ENCODE data around the gene CLCN6.

The CLCN6 gene

DNA sequence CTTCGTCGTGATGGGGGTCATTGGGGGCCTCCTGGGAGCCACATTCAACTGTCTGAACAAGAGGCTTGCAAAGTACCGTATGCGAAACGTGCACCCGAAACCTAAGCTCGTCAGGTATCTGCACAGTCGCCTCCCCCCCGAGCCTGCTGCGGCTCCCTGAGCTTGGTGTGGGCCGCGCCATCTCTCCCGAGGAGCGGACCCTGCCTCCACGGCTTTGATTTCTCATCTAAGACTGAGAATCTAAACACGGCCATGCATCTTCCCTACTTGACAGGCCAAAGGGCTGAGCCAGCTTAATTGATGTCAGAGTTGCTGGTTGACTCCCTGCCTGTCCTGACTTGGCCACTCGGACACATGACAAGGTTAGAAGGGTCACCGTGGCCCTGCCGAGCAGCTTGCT is 22.5 kb downstream of the CLCN6 start:
- DNase-seq (ENCODE audit: low spot score): no peak

DNA sequence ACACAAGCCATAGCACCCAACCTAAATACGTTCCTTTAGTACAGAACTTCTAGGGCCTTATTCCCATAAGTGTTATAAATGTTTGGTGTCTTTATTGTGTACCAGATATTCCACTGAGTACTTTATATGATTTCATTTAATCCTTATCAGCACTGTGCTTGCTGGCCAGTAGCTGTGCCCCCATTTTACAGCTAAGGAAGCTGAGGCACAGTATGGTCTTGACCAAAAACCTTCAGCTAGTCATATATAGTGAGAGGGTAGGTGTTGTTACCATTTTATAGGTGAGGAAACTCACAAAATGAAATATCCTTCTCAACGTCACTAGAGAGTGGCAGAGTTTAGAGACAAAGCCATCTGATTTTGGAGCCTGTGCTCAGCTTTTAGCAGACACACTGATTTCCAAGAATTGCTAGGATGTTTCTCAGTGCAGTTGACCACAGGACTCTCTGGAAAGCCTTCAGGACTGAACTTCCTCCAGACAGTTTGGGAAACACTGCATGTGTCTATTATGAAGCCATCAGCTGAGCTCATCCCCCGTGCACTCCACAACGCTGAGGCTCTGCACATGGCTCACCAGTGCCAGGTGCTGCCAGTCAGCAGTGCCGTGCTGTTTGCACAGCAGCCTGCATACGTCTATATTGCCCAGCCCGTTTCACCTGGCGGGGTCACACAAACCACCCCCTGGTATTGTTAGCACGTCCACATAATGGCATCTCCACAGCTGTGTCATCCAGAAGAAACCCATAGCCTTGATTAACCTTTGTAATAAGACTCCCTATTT is 26.1 kb downstream of the CLCN6 start:
- no peak for DNase-seq (ENCODE audit: low spot score)

DNA sequence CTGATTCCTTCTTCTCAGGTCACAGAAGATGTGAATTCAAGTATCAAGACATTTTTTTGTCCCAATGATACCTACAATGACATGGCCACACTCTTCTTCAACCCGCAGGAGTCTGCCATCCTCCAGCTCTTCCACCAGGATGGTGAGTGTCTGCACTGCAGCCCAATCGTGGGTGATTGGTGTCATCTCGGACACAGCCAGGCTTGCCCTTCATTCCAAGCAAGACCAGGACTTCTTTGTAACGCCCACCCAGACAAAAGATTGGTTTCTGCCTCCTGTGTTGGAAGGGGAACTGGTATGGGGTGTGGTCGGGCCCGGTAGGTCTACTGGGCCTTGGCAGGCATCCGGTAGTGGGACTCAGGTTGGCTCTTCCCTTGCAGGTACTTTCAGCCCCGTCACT is 27.5 kb downstream of the CLCN6 start:
- no peak for DNase-seq (ENCODE audit: low spot score)

DNA sequence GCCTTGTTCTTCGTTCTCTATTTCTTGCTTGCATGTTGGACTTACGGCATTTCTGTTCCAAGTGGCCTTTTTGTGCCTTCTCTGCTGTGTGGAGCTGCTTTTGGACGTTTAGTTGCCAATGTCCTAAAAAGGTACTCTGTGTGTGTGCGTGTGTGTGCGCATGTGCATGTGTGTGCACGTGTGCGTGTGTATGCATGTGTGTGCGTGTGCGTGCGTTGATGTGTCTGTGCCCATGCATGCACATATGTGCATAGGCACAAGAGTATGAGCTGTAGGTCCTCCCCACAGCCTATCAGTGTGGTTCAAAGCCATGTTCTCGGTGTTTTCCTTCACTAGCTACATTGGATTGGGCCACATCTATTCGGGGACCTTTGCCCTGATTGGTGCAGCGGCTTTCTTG is 27.9 kb downstream of the CLCN6 start:
- DNase-seq (ENCODE audit: low spot score): no peak

DNA sequence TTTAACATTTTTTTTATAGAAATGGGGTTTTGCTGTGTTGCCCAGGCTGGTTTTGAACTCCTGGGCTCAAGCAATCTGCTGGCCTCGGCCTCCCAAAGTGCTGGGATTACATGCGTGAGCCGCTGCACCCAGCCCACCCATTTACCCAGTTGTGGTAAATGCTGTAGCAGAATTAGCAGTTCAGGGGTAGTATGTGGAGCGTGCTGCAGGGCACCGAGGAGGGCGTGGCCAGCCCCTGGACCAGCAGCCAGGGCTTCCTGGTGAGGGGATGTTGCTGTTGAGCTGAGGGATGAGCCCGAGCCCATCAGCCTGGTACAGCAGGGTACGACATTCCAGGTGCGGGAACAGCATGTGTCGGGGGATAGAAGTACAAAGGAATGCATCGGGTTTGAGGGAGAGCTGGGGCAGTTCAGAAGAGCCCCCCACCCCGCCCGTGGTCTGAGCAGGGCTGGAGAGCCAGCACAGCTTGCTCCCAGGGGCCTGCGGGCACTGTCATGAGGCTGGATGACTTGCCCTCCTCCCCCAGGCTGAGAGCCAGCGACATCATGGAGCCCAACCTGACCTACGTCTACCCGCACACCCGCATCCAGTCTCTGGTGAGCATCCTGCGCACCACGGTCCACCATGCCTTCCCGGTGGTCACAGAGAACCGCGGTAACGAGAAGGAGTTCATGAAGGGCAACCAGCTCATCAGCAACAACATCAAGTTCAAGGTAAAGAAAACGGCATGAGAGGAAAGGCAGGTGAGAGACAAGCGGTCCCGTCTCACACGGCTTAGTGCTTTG is 29.6 kb downstream of the CLCN6 start:
- no peak for DNase-seq (ENCODE audit: low spot score)

DNA sequence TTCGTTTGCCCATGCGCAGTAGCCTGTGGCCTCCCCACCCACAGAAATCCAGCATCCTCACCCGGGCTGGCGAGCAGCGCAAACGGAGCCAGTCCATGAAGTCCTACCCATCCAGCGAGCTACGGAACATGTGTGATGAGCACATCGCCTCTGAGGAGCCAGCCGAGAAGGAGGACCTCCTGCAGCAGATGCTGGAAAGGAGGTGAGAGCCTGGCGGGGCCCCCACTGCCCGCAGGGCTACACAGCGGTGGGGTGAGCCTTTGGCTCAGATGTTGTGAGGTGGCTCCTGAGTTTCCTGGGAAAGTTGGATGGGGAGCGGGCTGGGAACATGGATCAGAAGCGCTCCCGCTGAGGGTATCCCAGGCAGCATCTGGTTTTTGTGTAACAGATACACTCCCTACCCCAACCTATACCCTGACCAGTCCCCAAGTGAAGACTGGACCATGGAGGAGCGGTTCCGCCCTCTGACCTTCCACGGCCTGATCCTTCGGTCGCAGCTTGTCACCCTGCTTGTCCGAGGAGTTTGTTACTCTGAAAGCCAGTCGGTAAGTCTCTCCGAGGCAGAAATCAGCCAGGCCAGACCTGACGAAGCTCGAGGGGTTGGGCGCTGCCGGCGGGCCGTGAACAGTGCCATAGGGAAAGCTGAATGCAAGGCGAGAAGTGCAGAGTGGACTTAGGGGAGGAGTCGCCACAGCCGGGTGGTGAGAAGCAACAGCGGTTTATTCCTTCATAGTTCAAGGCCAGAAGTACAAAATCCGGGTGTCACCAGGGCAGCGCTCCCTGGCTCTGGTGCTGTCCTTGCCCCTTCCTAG is 31.2 kb downstream of the CLCN6 start:
- no peak for DNase-seq (ENCODE audit: low spot score)

DNA sequence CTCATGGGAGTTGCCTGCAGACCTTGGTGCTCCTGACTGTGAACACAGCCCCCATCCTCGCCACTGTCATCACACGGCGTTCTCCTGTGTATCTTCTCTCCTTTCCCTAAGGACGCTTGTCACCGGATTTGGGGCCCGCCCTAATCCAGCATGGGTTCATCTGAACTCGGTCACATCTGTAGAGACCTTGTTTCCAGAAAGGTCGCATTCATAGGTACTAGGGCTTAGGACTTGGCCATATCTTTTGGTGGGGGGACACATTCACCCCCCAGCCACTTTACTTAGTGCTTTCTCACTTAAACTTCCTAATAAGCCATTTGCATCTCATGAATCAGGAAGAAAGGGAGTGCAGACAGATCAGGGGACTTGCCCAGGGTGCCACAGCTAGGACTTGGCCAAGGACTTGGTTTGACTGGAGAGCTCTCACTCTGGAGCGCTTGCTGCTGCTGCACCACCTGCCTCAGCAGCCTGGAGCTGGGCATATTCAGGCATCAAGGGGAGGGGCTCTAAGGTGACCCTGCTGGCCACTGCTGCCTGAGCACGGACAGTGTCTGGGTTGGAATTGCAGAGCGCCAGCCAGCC is 31.9 kb downstream of the CLCN6 start:
- DNase-seq (ENCODE audit: low spot score): no peak

DNA sequence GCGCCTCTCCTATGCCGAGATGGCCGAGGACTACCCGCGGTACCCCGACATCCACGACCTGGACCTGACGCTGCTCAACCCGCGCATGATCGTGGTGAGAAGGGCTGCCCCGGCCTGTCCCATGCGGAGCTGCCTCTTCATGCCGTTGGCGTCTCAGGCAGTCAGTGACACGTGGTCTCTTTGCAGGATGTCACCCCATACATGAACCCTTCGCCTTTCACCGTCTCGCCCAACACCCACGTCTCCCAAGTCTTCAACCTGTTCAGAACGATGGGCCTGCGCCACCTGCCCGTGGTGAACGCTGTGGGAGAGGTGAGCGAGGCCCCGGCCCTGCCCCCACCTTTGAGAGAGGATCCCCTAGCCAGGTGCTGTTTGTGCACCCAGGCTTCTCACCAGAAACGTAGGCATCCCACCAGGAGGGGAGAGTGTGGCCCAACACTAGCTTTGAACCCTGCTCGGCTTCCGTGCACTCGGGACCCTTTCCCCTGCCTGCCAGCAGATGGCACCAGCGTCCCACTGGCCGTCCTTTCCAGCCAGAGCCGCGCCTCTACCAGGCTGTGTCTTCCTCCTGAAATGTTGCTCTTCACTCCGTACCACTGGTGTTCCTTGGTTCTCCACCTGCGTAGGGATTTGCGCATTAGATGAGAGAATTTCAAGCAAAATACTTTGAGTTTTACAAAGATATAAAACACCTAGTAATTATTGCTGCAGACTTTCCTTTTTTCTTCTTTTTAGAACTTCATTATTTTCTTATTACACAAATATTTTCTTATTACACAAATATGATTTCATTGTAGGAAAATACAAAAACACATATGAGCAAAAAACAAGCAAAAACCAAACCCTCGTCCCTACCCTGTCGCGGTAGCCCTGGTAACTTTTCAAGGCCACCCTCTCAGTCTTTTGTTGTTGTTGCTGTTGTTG is 32.6 kb downstream of the CLCN6 start:
- no peak for DNase-seq (ENCODE audit: low spot score)

DNA sequence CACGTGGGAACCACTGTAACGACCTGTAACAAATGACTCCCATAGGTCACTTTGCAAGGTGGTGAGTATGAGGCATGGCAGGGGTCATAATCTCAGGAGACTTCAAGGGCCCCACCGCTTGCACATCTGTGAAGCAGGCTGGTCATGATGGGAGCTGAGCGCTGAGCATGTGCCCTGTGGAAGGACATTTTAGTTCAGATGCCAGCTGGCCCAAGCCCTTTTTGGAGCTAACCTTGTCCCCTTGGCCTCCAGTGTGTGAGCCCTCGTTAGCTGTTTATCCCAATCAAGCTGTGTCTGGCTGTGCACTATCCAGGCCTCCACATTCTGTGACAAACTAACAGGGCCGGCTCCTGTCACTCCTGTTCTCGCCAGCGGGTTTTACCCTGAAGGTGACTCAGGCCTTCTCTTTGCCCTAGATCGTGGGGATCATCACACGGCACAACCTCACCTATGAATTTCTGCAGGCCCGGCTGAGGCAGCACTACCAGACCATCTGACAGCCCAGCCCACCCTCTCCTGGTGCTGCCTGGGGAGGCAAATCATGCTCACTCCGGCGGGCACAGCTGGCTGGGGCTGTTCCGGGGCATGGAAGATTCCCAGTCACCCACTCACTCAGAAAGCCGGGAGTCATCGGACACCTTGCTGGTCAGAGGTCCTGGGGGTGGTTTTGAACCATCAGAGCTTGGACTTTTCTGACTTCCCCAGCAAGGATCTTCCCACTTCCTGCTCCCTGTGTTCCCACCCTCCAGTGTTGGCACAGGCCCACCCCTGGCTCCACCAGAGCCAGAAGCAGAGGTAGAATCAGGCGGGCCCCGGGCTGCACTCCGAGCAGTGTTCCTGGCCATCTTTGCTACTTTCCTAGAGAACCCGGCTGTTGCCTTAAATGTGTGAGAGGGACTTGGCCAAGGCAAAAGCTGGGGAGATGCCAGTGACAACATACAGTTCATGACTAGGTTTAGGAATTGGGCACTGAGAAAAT is 34.0 kb downstream of the CLCN6 start:
- no peak for DNase-seq (ENCODE audit: low spot score)

DNA sequence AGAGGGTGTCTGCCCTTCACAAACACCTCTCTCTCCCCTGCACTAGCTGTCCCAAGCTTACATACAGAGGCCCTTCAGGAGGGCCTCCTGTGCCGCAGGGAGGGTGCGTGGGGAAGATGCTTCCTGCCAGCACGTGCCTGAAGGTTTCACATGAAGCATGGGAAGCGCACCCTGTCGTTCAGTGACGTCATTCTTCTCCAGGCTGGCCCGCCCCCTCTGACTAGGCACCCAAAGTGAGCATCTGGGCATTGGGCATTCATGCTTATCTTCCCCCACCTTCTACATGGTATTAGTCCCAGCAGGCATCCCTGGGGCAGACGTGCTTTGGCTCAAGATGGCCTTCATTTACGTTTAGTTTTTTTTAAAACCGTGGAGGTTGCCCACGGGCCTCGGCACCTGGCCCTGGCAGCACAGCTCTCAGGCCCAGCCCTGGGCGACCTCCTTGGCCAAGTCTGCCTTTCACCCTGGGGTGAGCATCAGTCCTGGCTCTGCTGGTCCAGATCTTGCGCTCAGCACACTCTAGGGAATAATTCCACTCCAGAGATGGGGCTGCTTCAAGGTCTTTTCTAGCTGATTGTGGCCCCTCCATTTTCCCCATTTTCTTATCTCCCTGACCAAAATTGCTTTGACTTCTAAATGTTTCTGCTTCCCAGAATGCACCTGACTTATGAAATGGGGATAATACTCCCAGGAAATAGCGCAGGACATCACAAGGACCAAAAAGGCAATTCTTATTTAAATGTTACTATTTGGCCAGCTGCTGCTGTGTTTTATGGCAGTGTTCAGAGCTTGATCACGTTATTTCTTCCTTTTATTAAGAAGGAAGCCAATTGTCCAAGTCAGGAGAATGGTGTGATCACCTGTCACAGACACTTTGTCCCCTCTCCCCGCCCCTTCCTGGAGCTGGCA is 35.5 kb downstream of the CLCN6 start:
- DNase-seq (ENCODE audit: low spot score): no peak

DNA sequence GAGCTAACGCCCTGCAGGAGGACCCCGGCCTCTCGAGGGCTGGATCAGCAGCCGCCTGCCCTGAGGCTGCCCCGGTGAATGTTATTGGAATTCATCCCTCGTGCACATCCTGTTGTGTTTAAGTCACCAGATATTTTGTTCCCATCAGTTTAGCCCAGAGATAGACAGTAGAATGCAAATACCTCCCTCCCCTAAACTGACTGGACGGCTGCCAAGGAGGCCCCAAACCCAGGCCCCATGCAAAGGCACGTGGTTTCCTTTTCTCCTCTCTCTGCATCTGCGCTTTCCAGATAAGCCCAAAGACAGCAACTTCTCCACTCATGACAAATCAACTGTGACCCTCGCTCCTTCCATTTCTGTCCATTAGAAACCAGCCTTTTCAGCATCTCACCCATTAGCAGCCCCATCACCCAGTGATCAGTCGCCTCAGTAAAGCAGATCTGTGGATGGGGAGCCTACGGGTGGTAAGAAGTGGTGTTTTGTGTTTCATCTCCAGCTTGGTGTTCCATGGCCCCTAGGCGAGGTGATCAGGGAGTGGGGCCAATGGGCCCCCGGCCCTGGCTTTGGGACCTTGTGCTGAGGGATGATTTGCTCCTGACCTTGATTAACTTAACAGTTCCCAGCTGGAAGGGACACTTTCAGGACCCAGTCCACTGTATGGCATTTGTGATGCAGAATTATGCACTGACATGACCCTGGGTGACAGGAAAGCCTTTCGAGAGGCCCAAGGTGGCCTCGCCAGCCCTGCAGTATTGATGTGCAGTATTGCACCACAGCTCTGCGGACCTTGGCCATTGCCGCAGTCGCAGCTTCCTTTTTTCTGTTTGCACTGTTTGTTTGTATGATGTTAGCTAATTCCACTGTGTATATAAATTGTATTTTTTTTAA is 36.4 kb downstream of the CLCN6 start:
- no peak for DNase-seq (ENCODE audit: low spot score)

DNA sequence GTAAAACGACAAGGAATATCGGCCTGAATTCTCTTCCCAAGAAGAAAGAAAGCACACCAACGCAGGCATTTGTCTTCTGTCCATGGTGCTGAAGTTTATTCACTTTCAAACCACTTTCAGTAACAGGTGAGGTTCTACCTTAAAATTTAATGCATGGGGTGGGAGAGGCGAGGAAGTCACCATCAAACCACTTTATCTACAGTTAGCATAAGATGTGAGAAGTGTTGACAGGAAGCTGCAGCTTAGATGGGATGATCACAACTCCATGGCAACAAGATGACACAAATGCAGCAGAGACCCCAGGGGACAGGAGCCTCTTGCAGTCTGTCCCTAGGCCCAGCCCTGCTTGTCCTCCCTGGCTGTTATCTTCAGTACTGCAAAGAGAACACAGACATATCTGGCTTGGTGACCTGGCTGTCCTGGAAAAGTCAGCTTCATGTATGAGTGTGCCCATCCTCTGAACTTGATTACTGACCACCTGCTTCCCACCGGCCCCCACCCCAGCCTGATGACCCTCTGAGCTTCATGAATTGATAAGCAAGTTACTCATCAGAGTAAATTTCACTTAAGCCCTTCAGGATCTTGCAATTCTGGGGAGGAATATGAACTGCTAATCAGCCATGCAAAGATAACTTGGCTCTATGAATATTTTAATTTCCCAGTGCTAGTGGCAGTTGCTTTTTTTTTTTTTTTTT is 39.8 kb downstream of the CLCN6 start:
- no peak for DNase-seq (ENCODE audit: low spot score)

DNA sequence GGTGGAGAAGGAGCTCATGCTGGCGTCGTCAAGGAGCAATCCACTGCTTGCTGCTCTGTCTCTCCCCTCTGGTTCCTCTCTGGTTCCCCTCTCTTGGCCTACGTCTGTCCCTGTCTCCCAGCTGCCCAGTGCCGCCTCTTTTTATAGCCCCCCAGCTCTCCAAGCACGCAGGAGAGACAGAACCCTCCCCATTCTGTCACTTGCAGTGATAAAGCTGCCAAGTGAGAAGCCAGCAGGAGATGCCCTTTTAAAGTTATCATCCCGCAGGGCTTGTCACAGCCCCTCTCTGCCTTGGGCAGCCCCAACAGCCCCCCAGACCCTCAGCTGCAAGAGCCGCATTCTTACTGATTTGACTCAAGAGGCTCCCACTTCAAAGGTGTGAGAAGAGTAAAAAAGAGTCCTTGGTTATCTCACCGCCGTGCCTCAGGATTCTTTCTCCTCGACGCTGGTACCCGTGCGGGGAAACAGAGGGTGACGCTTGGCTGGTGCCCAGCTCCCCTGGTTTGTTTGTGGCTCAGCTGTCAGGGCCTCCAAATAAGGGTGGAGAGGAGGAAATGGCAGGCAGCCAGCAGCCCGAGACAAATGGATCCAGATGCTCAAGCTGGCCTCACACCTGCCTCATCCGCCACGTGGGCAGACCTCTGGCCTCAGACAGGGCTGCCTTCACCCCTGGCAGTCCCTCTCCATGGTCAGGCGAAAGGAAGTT is 41.8 kb downstream of the CLCN6 start, which contains the start of gene NPPA:
Gene NPPA, minus strand, starts transcription at position 117 of the 706 bp plus-strand sequence. Its CDS starts 99 bp downstream, at position 18.
- DNase-seq (ENCODE audit: low spot score): no peak

DNA sequence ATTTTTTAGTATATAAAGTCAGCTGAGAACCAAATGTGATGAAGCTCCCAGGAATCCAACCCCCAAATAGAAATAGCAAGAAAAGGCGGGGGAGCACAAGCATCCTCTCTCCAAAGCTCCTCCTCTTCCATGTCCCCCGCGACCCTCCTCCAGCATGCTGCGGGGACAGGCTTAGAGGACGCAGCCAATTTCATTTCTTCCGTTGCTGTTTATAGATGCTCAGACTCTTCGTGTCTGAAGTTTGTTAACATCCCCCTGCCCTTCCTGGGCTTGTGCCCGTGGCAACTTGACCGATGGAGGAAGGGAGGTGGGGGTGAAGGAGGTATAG is 42.3 kb downstream of the CLCN6 start:
- no peak for DNase-seq (ENCODE audit: low spot score)

DNA sequence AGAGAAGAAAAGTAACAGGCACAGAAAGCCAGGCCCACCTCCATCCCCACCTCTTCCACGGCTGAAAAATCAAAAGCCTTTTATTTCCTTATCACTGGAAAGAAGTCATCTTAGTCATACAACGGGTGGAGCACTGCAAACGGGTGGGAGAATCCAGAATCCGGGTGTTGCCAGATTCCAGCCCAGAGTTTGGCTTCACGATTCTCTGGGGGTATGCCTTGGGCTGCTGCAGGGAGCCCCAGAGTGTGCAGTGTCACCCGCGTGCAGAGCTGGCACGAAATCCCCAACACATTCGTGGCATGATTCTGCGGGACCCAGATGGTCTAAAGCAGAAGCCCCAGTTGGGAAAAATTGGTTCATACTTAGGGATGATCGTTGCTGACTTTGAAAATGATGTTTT is 44.2 kb downstream of the CLCN6 start:
- DNase-seq (ENCODE audit: low spot score): no peak

DNA sequence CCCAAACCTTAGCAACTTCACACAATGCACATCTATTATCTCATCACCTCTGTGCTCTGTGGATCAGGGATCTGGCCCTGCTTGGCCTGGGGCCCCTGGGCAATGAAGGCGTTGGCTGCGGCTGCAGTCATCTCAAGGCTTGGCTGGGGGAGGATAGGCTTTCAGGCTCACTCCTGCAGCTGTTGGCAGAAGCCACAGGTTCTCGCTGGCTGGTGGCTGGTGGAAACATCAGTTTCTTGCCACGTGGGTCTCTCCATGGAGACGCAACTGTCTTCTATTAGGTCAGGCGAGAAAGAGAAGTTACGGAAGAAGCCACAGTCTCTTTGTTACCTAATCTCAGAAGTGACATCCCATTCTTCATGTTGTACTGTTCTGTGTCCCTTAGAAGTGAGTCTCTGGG is 45.2 kb downstream of the CLCN6 start:
- DNase-seq (ENCODE audit: low spot score): no peak

DNA sequence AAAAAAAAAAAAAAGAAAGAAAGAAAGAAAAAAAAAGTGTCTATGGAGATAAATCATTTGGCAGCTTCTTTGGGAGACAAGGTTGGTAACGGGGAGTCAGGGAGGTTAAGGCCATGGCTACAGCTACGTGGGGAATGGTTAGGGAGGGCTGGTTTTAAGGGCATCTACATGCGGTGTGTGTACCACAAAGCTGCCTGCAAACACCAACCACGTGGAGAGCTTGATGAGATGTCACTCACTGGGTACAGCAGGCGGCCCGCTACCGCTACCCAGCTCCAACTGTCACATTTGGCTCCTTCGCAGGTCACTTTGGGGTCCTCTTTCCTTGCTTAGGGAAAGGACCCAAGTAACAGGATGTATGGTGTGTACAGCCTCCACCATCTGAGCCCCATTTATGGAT is 48.5 kb downstream of the CLCN6 start:
- no peak for DNase-seq (ENCODE audit: low spot score)

Measured in left forelimb (tissue), 1 donor.